ENCODE data around the gene PDZD2. TPM values are rescaled to one million over a fixed set of nuclear protein-coding genes. Genes with fewer than 3 reads are reported as not detected.

The PDZD2 gene
- total and polyA plus RNA-seq, 2 donors (not counting 3 experiments of a cell fraction or from before 2014, with no cell fraction given): 0.66 to 6.9 TPM

GRCh38 chr5:32131604-32132003 is 492.7 kb downstream of the PDZD2 start:
- Histone ChIP-seq H3K4me1 (ENCODE audit: control insufficient read depth, extremely low read depth, insufficient read depth, low read length) (no peaks in the 10 kb centered on the region), H3K9me1 (replicated peaks; ENCODE audit: control insufficient read depth, extremely low read depth, insufficient read depth, low read length) (no peaks in the 10 kb centered on the region), H3K4me3 (replicated peaks in 1 of 3; ENCODE audit: insufficient read depth in 1 of 3, low read depth in 1 of 3, low read length in 3 of 3) (no peak overlapping the region), H3K9ac (replicated peaks; ENCODE audit: extremely low read depth, insufficient read depth, low read length) (no peak overlapping the region), H3K9me3 (replicated peaks; ENCODE audit: control insufficient read depth, insufficient read depth, low read length) (no peaks in the 10 kb centered on the region), H2AFZ (ENCODE audit: low read depth, low read length) (no peak overlapping the region), H3K79me2 (ENCODE audit: control insufficient read depth, insufficient read depth, low read length) (peaks cover 61% of the 10 kb centered on the region), H3K4me2 (ENCODE audit: insufficient read depth, low read length) (no peak overlapping the region), H4K20me1 (replicated peaks; ENCODE audit: control insufficient read depth, extremely low read depth, insufficient read depth, low read length) (peaks cover 9% of the 10 kb centered on the region), H3K27ac (ENCODE audit: insufficient read depth, low read depth, low read length) (no peak overlapping the region), H3K36me3 (ENCODE audit: control insufficient read depth in 2 of 2, extremely low read depth in 1 of 2, insufficient read depth in 2 of 2, low read length in 2 of 2) (peaks cover 0 to 12% of the 10 kb centered on the region in 2 experiments), H3K27me3 (ENCODE audit: control insufficient read depth in 2 of 2, insufficient read depth in 2 of 2, low read length in 2 of 2) (no peaks in the 10 kb centered on the region)
- FAIRE-seq (no peak), DNase-seq (ENCODE audit: low read depth, low spot score) (no peak)
- dilution Hi-C loops (cut with MboI; ENCODE audit: extremely low pct_ligation_motif_present, low sequenced_read_pairs): no loop called here
- POLR2A ChIA-PET: no interaction called here
- no TSS peak for BruUV-seq (replicated peaks)
- no peak for TF ChIP-seq EZH2 (IDR thresholded peaks at IDR 0.05; ENCODE audit: borderline replicate concordance, low read depth, low read length, severe bottlenecking)
- no peak for TF ChIP-seq JUN (IDR thresholded peaks at IDR 0.05; ENCODE audit: borderline replicate concordance, insufficient read depth, insufficient read length, low read depth)
- TF ChIP-seq POLR2A (IDR thresholded peaks at IDR 0.05; ENCODE audit: low read depth, low read length): no peak
- TF ChIP-seq FOS (IDR thresholded peaks at IDR 0.05; ENCODE audit: borderline replicate concordance, insufficient read depth, low read length): no peak
- TF ChIP-seq CTCF (IDR thresholded peaks at IDR 0.05; ENCODE audit: extremely low read depth in 1 of 2, insufficient read depth in 1 of 2, low read depth in 1 of 2, low read length in 2 of 2): no peak
- TF ChIP-seq MAX (IDR thresholded peaks at IDR 0.05; ENCODE audit: insufficient read depth, insufficient read length): no peak
- intact Hi-C loops (cut with micrococcal nuclease): no loop called here
- CTCF ChIA-PET: interaction anchor here (1.5 kb wide), 1 partner anchor 38 kb away, joined by 3 read pairs; no protein-coding TSS in a partner anchor

All from endothelial cell of umbilical vein (primary cell).